ENCODE data around the gene ZNF581.

Gene ZNF581

GRCh38 chr19:55641426-55642152 lies 1.9 kb upstream of the ZNF581 start (continued):
- no peak for TF ChIP-seq ZNF426 (tag by site-specific recombination; IDR thresholded peaks at IDR 0.05)
- TF ChIP-seq ZNF169 (tag by site-specific recombination; IDR thresholded peaks at IDR 0.05), result no peak
- TF ChIP-seq ZSCAN5A (tag by site-specific recombination; IDR thresholded peaks at IDR 0.05), result no peak
- TF ChIP-seq, protein P1, sequence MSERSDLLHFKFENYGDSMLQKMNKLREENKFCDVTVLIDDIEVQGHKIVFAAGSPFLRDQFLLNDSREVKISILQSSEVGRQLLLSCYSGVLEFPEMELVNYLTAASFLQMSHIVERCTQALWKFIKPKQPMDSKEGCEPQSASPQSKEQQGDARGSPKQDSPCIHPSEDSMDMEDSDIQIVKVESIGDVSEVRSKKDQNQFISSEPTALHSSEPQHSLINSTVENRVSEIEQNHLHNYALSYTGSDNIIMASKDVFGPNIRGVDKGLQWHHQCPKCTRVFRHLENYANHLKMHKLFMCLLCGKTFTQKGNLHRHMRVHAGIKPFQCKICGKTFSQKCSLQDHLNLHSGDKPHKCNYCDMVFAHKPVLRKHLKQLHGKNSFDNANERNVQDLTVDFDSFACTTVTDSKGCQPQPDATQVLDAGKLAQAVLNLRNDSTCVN (tag by site-specific recombination; optimal IDR thresholded peaks at IDR 0.05), result peak; percentile 1
- no peak for TF ChIP-seq PRDM4 (tag by site-specific recombination; IDR thresholded peaks at IDR 0.05)
- 0 out of 2 replicates have a peak, but pooled peaks have one; percentile 6 for TF ChIP-seq KLF9 (tag by site-specific recombination; IDR thresholded peaks at IDR 0.05; ENCODE audit: low read depth)
- TF ChIP-seq ZNF354C (tag by site-specific recombination; IDR thresholded peaks at IDR 0.05; ENCODE audit: borderline replicate concordance, low read depth), result no peak
- TF ChIP-seq ZNF596 (tag by site-specific recombination; IDR thresholded peaks at IDR 0.05), result no peak
- TF ChIP-seq SP7 (tag by site-specific recombination; IDR thresholded peaks at IDR 0.05), result no peak
- TF ChIP-seq TSHZ1 (tag by site-specific recombination; IDR thresholded peaks at IDR 0.05; ENCODE audit: borderline replicate concordance), result no peak
- TF ChIP-seq ZSCAN16 (tag by site-specific recombination; IDR thresholded peaks at IDR 0.05), result no peak
- no peak for TF ChIP-seq ZNF16 (tag by site-specific recombination; IDR thresholded peaks at IDR 0.05; ENCODE audit: low read depth)
- no peak for TF ChIP-seq ZBTB1 (tag by site-specific recombination; IDR thresholded peaks at IDR 0.05)
- TF ChIP-seq PRDM2 (tag by site-specific recombination; IDR thresholded peaks at IDR 0.05; ENCODE audit: borderline replicate concordance), result no peak
- TF ChIP-seq ZBTB10 (tag by site-specific recombination; IDR thresholded peaks at IDR 0.05), result peak; percentile 98
- TF ChIP-seq SP2 (tag by site-specific recombination; IDR thresholded peaks at IDR 0.05), result peak; percentile 19; the same call in 1 of the 2 replicates
- no peak for TF ChIP-seq ZNF19 (tag by site-specific recombination; IDR thresholded peaks at IDR 0.05; ENCODE audit: low read depth)
- TF ChIP-seq HOXA7 (CRISPR knock-in tag; IDR thresholded peaks at IDR 0.05; ENCODE audit: borderline replicate concordance), result no peak
- no peak for TF ChIP-seq ZNF701 (tag by site-specific recombination; IDR thresholded peaks at IDR 0.05)
- TF ChIP-seq, protein P2, sequence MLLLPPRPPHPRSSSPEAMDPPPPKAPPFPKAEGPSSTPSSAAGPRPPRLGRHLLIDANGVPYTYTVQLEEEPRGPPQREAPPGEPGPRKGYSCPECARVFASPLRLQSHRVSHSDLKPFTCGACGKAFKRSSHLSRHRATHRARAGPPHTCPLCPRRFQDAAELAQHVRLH (tag by site-specific recombination; IDR thresholded peaks at IDR 0.05), result no peak
- TF ChIP-seq ZNF132 (tag by site-specific recombination; IDR thresholded peaks at IDR 0.05; ENCODE audit: borderline replicate concordance), result no peak
